Suprapubic skin (tissue), 4 donors: Measurements from ENCODE around the gene TSPO2.

ENCODE experiments used
- CTCF ChIP-seq, 2 donors: fragments of 200-600 bp in 1 of 2; fragments of 450-650 bp in 1 of 2; sonication (generic) in 1 of 2; IDR thresholded peaks; one replicate each; pipeline ENCODE4 v1.5.1; 2016 to 2019; ENCODE audit warnings: antibody characterized with exemption in 2 of 2, mild to moderate bottlenecking in 1 of 2, moderate library complexity in 1 of 2
- EP300 ChIP-seq: sonication (generic); formaldehyde crosslinking; IDR thresholded peaks from one replicate; pipeline ENCODE4 v1.6.1; 2017; ENCODE audit warnings: antibody characterized with exemption
- POLR2A ChIP-seq, 2 donors: fragments of 450-650 bp; IDR thresholded peaks; one replicate each; pipeline ENCODE4 v1.6.1; 2017; ENCODE audit warnings: antibody characterized with exemption in 2 of 2, mild to moderate bottlenecking in 2 of 2, moderate library complexity in 2 of 2
- POLR2AphosphoS5 ChIP-seq, 3 donors: sonication (generic); formaldehyde crosslinking; IDR thresholded peaks; one replicate each; pipeline ENCODE4 v1.6.1; 2017; ENCODE audit warnings: antibody characterized with exemption in 3 of 3

- no peak for TF ChIP-seq POLR2AphosphoS5 (IDR thresholded peaks at IDR 0.05)
- no peak for TF ChIP-seq CTCF (IDR thresholded peaks at IDR 0.05)
- no peak for TF ChIP-seq POLR2A (IDR thresholded peaks at IDR 0.05)
- TF ChIP-seq EP300, result no peak
These were observed 36.8 kb downstream of the TSPO2 start for GRCh38 chr6:41079080-41079479.
